DMS53 (cell line): ENCODE results near the gene CEACAM7.
"Not testable (repeated sequence)": the region's sequence is repeated elsewhere in the genome, so short reads cannot be mapped to it uniquely, and the experiment has no call there.

ENCODE experiments used
- DNase-seq: peaks from one replicate; lab custom pipeline; 2025; lab: John Stamatoyannopoulos, UW

Gene CEACAM7

DNA sequence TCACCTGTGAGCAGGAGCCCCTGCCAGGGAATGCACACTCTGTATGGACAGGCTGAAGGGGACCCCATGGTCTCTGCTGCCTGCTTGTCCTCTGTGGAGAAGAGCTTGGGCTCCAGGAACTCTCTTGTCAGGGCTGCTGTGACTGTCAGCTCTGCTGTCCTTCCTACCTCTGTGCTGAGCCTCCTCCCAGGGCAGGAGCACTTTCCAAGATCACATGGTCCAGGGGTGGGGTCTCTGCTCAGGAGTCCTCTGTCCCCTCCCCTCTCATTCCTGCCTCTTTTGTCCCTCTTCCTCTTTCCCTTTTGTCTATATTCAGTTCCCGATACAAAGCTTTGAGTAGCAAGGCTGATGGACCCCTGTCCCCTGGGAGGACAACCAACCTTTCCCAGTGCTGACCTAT, at the start of gene CEACAM7:
Gene CEACAM7 (minus strand): TSS at position 173 of the 400 bp plus-strand sequence. CDS start 105 bp downstream, at position 68.
- DNase-seq = no peak

DNA sequence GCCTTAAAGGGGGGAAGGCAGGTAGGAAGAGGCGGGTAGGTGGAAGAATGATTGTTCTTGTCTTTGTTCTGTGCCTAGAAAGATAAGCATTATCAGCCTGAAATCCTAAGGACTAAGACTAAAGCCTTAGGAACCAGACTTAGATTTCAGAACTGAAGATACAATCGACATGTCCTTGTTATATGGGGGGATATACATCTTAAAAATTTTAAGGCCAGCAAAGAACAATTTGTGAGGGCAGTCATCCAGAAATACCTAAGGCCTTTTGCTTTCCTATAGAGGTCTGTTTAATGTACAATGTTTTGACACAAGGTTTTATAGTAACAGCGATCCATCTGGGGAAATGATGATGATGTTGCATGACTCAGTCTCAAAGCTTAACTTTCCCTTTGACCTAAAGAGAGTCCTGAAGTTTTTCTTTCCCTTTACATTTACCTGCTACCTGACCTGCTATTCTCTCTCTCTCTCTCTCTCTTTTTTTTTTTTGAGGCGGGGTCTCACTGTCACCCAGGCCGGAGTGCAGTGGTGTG, 47.1 kb upstream of the CEACAM7 start:
- DNase-seq = peak; percentile 75

DNA sequence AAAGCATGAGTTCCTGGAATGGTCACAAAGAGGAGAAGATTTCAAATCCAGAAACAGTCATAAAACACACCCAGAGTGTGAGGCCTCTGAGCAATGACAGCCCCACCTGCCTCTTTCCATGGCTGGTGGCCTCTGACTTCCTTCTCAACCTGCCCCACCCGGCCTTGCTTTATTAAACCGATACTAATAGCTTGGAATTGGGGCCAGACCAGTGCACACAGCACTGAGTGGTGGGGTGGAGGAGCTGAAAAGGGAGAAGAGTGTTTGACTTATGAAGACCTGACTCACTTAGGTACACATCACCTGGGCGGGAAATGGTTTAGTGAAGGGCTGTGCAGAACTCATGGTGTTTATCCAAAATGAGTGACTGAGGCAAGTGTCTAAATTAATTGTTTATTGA, 46.5 kb upstream of the CEACAM7 start:
- DNase-seq = peak; percentile 97

DNA sequence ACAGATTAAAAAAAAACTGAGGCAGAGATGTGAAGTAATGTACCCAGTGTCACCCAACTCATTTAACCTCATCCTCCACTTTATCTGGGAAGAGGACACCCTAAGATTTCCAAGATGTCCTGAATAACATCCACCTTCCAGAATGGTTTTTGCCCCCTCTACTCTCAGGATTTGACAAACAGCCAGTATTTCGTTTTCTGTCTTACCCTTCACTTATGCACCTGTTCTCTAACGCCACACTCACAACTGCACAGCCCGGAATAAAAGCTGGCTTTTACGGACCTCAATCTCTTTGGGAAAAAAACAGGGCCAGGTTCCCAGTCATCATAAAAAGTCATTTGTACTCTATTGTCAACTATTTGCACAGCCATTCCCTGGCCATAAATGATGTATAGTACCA, 46.1 kb upstream of the CEACAM7 start:
- no peak for DNase-seq

DNA sequence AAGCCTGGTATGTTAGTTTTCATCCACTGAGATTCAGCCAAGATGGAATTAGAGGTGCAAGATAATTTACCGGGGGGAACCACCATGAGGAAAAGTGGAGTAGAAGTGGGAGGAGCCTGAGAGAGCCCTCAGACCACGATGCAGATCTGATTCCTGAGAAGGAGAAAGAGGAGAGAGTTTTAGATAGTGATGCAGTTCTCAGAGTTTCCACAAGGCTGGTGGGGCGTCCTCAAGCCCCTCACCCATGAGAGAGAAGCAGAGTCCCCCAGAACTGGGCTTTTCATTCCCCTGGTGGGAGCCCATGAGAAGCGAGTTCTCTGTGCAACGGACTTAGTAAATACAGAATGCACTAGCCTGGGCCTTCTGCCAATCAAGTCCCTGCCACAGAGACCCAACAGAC, 38.4 kb upstream of the CEACAM7 start:
- no peak for DNase-seq

DNA sequence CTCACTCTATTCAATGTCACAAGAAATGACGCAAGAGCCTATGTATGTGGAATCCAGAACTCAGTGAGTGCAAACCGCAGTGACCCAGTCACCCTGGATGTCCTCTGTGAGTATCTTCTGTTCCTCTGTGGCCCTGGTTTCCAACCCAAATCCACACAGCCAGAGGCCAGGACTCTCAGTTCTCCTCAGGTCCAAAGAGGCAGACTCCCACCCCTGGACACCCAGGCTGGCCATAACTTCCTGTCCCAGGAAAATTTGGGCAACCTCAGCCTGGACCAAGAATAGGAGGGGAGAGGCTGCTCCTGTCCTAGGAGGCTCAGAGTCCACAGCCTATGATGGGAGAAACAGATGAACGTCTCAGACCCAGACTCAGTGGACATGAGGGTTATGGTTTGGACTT, 32.0 kb upstream of the CEACAM7 start:
- DNase-seq = no peak

DNA sequence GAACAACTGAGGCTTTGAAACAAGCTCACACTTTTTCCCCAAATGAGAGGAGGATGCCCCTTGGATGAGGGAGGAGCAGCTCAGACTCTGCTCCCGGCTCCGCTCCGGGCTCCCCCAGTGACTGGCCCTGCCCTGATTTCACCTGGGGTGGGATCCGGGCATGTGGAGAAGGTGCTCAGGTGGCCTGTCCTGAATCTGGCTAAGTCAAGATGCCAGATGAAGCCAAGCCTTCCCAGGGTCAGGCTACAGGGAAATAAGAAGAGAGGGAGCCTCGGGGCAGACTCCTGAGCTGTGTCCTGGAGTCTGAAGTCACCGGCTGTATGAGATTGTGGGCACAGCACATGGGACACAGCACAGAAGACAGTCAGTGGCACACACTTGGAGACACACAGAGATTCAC, 30.7 kb upstream of the CEACAM7 start:
- no peak for DNase-seq

DNA sequence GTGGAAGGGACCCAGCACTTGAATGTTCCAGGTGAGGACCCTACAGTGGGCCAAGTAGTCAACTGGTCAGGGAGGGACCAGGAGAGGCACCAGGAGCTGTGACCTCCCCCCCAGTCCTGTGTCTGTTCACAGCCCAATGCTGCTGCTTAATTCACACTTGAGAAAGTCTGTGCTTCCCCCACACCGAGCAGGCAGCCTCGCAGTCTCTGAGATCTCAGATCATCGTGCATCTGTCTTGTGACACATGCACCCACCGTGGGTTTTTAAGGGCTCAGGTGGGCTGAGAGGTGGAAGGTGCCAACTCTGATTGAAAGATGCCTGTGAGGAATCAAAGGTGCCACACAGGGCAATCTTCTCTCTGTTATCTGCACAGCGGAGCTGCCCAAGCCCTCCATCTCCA, 26.5 kb upstream of the CEACAM7 start:
- DNase-seq = no peak

DNA sequence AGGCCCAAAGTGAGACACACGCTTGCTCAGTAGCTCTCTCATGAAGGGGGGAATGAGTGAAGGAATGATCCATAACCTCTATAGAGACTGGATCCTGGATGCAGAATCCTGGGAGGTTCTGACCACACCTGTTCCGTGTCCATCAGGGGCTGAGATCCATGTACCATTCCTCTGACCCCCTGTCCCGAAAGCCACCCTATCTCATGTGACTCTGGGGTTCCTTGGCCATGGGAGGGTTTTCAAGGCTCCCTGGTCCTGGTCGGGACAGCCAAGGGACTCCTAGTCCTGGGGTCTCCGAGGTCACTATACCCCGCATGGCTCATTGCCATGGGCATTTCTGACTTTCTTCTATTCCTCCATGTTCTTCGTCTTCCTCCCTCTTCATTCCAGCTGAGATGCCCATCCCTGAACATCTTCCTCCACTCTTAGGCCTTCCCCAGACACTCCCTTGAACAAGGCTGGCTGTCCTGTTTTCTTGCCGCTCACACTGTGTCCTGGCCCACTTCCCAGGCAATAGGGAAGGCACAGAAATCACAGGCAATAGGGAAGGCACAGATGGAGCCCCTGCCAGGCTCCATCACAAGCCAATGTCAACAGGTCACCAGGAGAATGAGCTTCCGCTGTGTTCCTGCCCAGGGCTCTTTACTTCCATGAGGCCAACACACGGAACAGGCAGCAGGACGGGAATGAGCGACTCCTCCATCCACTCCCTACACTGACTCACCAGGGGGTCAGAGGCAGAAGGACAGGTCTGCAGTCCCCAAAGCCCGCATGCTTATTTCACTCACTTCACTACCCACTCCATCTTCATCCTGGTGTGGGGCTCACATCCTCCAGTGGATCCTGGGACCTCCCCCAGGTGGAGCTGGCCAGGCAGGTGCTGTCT, 23.5 kb upstream of the CEACAM7 start:
- DNase-seq = no peak

DNA sequence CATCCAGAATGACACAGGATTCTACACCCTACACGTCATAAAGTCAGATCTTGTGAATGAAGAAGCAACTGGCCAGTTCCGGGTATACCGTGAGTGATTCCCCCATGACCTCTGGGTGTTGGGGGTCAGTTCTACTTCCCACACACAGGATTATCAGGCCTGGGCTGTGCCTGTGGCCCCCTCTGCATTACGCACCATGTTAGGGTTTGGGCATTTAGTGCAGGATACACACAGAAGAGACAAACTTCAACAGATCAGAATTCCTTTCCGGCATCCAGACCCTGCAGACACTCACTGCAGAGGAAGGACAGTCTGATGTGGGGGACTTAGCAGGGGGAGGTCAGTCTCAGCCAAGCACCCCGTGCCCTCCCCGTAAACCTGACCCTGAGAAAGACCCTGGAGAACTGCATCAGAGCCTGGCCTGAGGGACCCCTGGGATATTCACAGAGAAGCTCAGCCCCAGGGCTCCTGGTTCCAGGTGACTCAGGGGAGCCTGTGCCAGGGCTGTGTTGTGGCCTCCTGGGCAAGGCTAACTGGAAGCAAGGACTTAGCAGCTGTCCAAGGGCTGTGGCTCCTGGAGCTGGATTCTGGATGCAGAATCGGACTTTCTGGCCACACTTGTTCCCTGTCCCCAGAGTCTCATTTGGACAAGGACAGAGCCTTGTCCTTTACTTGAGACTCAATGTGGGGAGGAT, 22.0 kb upstream of the CEACAM7 start:
- no peak for DNase-seq

DNA sequence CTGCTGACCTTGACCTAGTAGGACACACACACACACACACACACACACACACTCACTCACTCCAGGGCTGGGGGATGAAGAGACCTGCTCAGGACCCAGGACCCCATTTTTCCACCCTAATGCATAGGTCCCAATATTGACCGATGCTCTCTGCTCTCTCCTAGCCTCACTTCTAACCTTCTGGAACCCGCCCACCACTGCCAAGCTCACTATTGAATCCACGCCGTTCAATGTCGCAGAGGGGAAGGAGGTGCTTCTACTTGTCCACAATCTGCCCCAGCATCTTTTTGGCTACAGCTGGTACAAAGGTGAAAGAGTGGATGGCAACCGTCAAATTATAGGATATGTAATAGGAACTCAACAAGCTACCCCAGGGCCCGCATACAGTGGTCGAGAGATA, 21.4 kb upstream of the CEACAM7 start:
- DNase-seq = not testable (repeated sequence)

DNA sequence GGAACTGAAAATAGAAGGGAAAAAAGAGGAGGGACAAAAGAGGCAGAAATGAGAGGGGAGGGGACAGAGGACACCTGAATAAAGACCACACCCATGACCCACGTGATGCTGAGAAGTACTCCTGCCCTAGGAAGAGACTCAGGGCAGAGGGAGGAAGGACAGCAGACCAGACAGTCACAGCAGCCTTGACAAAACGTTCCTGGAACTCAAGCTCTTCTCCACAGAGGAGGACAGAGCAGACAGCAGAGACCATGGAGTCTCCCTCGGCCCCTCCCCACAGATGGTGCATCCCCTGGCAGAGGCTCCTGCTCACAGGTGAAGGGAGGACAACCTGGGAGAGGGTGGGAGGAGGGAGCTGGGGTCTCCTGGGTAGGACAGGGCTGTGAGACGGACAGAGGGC, 20.4 kb upstream of the CEACAM7 start, which contains the start of gene CEACAM5:
Gene CEACAM5 (plus strand): TSS at position 146 of the 400 bp plus-strand sequence. CDS start 106 bp downstream, at position 252.
- DNase-seq = peak; percentile 29

DNA sequence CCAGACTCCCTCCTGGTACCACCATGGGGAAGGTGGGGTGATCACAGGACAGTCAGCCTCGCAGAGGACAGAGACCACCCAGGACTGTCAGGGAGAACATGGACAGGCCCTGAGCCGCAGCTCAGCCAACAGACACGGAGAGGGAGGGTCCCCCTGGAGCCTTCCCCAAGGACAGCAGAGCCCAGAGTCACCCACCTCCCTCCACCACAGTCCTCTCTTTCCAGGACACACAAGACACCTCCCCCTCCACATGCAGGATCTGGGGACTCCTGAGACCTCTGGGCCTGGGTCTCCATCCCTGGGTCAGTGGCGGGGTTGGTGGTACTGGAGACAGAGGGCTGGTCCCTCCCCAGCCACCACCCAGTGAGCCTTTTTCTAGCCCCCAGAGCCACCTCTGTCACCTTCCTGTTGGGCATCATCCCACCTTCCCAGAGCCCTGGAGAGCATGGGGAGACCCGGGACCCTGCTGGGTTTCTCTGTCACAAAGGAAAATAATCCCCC, 19.9 kb upstream of the CEACAM7 start:
- DNase-seq = no peak

DNA sequence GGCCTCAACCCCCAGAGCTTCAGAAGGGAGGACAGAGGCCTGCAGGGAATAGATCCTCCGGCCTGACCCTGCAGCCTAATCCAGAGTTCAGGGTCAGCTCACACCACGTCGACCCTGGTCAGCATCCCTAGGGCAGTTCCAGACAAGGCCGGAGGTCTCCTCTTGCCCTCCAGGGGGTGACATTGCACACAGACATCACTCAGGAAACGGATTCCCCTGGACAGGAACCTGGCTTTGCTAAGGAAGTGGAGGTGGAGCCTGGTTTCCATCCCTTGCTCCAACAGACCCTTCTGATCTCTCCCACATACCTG, 19.4 kb upstream of the CEACAM7 start:
- DNase-seq = peak; percentile 73

DNA sequence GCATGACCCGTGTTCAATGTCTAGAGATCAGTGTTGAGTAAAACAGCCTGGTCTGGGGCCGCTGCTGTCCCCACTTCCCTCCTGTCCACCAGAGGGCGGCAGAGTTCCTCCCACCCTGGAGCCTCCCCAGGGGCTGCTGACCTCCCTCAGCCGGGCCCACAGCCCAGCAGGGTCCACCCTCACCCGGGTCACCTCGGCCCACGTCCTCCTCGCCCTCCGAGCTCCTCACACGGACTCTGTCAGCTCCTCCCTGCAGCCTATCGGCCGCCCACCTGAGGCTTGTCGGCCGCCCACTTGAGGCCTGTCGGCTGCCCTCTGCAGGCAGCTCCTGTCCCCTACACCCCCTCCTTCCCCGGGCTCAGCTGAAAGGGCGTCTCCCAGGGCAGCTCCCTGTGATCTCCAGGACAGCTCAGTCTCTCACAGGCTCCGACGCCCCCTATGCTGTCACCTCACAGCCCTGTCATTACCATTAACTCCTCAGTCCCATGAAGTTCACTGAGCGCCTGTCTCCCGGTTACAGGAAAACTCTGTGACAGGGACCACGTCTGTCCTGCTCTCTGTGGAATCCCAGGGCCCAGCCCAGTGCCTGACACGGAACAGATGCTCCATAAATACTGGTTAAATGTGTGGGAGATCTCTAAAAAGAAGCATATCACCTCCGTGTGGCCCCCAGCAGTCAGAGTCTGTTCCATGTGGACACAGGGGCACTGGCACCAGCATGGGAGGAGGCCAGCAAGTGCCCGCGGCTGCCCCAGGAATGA, 18.9 kb upstream of the CEACAM7 start:
- DNase-seq = peak; percentile 91

DNA sequence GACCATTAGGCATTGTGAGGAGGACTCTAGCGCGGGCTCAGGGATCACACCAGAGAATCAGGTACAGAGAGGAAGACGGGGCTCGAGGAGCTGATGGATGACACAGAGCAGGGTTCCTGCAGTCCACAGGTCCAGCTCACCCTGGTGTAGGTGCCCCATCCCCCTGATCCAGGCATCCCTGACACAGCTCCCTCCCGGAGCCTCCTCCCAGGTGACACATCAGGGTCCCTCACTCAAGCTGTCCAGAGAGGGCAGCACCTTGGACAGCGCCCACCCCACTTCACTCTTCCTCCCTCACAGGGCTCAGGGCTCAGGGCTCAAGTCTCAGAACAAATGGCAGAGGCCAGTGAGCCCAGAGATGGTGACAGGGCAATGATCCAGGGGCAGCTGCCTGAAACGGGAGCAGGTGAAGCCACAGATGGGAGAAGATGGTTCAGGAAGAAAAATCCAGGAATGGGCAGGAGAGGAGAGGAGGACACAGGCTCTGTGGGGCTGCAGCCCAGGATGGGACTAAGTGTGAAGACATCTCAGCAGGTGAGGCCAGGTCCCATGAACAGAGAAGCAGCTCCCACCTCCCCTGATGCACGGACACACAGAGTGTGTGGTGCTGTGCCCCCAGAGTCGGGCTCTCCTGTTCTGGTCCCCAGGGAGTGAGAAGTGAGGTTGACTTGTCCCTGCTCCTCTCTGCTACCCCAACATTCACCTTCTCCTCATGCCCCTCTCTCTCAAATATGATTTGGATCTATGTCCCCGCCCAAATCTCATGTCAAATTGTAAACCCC, 17.5 kb upstream of the CEACAM7 start:
- DNase-seq = peak; percentile 41

DNA sequence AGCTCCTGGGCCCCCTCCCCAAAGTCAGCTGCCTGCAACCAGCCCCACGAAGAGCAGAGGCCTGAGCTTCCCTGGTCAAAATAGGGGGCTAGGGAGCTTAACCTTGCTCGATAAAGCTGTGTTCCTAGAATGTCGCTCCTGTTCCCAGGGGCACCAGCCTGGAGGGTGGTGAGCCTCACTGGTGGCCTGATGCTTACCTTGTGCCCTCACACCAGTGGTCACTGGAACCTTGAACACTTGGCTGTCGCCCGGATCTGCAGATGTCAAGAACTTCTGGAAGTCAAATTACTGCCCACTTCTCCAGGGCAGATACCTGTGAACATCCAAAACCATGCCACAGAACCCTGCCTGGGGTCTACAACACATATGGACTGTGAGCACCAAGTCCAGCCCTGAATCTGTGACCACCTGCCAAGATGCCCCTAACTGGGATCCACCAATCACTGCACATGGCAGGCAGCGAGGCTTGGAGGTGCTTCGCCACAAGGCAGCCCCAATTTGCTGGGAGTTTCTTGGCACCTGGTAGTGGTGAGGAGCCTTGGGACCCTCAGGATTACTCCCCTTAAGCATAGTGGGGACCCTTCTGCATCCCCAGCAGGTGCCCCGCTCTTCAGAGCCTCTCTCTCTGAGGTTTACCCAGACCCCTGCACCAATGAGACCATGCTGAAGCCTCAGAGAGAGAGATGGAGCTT, 15.7 kb upstream of the CEACAM7 start:
- DNase-seq = no peak

DNA sequence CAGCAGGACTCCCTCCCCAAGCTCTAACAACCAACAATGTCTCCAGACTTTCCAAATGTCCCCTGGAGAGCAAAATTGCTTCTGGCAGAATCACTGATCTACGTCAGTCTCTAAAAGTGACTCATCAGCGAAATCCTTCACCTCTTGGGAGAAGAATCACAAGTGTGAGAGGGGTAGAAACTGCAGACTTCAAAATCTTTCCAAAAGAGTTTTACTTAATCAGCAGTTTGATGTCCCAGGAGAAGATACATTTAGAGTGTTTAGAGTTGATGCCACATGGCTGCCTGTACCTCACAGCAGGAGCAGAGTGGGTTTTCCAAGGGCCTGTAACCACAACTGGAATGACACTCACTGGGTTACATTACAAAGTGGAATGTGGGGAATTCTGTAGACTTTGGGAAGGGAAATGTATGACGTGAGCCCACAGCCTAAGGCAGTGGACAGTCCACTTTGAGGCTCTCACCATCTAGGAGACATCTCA, 14.1 kb upstream of the CEACAM7 start:
- no peak for DNase-seq

DNA sequence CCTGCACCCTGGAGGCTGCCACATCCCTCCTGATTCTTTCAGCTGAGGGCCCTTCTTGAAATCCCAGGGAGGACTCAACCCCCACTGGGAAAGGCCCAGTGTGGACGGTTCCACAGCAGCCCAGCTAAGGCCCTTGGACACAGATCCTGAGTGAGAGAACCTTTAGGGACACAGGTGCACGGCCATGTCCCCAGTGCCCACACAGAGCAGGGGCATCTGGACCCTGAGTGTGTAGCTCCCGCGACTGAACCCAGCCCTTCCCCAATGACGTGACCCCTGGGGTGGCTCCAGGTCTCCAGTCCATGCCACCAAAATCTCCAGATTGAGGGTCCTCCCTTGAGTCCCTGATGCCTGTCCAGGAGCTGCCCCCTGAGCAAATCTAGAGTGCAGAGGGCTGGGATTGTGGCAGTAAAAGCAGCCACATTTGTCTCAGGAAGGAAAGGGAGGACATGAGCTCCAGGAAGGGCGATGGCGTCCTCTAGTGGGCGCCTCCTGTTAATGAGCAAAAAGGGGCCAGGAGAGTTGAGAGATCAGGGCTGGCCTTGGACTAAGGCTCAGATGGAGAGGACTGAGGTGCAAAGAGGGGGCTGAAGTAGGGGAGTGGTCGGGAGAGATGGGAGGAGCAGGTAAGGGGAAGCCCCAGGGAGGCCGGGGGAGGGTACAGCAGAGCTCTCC, 13.5 kb upstream of the CEACAM7 start:
- peak; percentile 68 for DNase-seq
